ENCODE data around the gene PANK4.

The PANK4 gene

DNA sequence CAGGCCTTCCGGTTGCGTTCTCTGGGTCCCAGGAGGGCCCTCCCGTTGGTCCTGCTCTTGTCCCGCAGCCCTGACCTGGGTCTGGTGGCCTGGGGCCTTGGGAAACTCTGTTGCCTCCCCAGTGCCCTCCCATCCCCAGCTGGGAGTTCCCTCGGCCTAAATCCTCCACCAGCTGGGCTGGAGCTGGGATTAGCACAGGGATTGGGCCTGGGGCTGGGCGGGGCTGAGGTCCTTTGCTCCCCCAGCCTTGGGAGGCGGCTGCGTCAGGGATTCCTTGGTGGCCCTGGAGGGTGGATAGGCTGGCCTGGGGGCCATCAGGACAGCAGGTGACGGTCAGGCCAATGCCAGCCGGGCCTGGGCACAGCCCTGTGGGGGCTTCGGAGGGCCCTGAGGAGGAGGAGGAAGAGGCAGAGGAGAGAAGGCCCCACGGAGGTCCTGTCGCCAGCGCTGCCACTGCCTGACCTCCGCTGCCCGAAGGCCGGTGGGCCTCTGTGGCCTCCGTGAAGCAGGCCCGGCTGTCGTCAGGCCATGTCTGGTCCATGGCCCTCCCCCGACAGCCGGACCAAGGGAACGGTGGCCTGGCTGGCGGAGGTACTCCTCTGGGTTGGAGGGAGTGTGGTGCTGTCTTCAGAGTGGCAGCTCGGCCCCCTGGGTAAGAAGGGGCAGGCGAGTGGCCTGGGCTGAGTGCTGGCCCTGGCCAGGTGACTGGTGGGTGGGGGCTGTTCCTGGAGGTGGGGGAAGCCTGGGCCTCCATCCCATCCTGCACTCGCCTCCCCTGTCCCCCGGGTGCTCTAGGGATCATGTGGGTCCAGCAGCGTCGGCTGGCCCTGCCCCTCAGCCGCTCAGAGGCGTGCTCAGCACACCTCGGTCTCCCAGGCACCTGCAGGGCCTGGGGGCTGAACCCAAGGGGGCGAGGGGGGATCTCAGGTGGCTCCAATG lies 50.1 kb downstream of the PANK4 start, which contains the start of gene PLCH2:
Gene PLCH2 (plus strand): TSS at position 229 of the 939 bp plus-strand sequence. CDS start 300 bp downstream, at position 529.
- DNase-seq (ENCODE audit: low read depth in 2 of 2), result no peak

DNA sequence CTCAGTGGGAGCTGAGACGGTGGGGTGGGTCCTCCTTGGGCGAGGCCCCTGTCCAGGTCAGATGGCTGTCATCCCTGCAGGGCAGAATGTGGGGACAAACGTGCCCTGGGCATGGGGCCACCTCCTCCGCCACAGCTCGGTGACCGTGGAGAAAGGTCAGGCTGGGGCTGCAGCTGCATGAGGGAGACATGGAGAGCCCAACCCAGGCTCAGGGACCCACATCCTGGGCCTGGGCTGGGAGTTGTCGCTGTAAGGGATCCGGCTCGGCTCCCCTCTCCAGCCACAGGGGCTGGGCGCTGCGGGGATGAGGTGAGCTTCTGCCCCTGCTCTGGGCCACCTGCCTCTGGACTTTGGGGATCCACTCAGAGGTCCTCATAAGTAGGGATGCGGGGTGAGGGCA lies 50.8 kb downstream of the PANK4 start:
- no peak for DNase-seq (ENCODE audit: low read depth in 2 of 2)

DNA sequence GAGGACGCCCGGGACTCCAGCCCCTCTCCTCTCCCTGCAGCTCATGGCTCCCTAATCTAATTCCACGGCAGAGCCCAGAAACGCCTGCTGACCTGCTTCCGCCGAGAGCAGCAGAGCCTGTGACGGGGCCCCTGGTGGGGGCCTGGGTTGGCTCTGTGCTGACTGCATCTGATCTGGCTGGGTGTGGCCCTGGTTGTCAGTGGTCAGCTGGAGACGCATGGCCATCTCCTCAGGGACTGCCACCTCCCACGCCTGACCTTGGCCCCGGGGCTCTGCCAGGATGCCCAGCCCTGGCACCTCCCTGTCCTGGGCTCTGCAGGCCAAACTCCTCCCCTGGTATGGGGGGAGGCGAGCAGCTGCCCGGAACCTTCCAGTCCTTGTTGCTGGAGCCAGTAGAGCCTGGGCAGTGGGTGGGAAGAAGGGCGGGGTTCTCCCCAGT lies 51.4 kb downstream of the PANK4 start:
- DNase-seq (ENCODE audit: low read depth in 2 of 2), result no peak

DNA sequence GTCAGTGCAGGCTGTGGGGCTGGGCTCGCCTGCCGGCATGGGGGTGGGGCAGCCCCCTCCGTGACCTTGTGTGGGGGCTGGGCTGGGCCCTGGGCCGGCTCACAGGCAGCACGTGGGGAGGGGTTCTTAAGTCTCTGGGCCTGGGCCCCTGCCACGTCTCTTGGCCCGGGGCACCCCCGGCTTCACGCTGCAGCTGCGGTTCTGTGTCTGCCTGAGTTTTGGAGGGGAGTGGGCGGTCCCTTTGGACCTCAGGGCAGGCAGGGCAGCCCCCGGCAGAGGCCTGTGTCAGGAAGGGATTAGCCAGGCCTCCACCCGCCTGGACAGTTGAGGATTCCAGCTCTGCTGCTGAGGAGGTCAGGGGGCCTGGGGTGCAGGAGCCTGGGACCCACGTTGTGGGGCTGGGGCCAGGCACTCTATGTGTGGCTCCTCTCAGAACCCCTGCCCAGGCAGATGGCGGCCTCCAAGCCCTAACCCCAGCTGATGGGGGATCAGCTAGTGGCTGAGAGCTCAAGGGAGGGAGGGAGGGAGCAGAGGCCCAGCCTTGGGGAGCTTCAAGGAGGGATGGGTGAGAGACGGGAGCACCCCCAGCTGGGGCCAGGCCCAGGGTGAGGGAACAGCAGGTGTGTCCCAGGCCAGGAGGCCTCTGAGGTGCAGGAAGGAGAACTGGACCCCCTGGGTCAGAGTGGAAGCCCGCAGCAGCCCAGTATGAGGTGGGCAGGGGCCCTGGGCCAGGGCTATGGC lies 52.1 kb downstream of the PANK4 start:
- no peak for DNase-seq (ENCODE audit: low read depth in 2 of 2)

DNA sequence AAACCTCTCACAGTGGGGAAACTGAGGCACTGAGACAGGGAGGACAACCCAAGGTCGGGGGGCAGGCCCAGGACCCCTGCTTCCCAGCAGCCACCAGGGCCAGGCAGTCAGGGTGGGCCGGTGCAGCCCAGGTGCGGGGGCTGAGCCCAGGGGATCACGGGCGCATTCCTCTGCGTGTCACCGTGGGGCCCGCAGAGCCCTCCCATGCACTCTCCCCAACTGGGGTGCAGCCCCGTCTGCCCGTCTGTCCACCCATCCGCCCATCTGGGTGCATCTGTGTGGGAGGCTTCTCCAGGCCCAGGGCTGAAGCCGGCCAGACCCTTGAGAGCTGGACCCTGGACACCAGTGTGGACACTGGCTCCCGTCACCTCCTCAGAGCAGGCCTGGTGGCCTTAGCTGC lies 53.2 kb downstream of the PANK4 start:
- DNase-seq (ENCODE audit: low read depth in 2 of 2), result no peak

DNA sequence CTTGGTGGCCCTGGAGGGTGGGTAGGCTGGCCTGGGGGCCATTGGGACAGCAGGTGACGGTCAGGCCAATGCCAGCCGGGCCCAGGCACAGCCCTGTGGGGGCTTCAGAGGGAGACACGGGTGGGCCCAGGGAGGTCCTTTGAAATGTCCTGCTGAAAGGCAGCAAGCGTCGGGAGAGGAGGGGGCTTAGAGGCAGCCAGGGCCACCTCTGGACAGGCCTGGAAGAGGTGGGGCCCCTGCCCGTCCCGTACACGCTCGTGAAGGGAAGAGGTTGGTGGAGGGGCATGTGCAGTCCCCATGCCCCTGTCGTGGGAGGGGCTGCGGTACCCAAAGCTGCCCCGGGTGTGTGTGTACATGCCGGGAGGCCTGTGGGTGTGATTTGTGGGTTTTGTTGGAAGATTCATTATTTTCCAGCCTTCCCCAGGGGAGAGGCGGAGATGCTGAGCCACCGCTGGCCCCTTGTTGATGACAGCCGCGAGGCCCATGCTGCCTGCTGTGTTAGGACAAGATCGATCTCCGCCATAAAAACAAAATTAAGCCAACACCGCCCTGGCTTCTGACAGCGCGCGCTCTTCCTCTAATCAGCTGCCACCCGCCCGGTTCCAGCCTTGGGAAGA lies 53.7 kb downstream of the PANK4 start:
- DNase-seq (ENCODE audit: low read depth in 2 of 2), result no peak

DNA sequence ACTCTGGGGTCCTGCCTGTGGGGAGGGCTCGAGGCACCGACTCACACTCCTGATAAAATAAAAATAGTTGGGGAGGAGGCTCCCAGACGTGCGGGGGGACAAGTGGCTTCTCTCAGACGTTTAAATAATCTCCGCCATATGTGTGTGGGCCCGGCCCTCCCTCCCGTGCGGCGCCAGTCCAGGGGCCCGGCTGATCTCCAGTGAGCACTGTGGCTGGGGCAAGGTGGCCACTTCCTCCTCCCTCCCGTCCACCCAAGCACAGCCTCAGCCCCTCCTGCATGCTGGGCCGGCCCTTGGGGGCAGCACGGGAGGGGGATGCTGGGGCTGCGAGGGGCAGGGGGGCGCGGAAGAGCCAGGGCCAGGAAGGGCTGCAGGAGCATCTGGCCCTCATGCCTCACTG lies 54.3 kb downstream of the PANK4 start:
- DNase-seq (ENCODE audit: low read depth in 2 of 2), result no peak

DNA sequence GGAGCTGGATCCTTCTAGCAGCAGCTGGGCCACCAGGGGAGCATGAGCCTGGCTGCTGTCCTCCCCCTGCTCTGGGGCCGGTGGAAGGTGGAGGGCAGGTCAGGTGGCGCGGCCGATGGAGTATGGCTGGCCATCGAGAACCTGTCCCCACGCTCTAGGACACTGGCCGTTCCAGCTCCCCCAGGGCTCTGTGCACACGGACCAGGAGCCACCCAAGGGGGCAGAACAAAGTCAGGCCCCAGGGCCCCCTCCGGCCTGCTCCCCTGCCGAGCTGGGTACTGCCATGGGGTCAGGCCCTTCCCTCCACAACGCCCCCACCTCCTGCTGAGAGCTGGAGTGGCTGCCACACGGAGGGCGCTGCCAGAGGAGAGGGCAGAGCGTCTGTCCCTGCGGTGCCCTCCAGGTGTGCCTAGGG lies 54.8 kb downstream of the PANK4 start:
- DNase-seq (ENCODE audit: low read depth in 2 of 2), result no peak

DNA sequence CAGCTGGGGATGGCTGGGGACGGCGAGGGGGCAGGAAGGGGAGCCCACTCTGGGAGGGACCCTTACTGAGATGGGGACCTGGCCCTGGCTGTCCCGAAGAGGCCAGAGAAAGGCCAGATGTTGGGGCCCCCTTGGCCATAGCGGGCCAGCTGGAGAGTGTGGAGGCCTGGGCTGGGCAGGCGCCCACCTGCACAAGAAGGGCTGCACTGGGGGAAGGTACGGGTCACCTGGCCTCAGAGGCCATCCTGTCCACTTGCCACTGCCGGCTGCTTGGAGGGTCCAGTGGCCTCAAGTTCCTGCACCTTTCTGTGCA lies 55.3 kb downstream of the PANK4 start:
- DNase-seq (ENCODE audit: low read depth in 2 of 2), result no peak

DNA sequence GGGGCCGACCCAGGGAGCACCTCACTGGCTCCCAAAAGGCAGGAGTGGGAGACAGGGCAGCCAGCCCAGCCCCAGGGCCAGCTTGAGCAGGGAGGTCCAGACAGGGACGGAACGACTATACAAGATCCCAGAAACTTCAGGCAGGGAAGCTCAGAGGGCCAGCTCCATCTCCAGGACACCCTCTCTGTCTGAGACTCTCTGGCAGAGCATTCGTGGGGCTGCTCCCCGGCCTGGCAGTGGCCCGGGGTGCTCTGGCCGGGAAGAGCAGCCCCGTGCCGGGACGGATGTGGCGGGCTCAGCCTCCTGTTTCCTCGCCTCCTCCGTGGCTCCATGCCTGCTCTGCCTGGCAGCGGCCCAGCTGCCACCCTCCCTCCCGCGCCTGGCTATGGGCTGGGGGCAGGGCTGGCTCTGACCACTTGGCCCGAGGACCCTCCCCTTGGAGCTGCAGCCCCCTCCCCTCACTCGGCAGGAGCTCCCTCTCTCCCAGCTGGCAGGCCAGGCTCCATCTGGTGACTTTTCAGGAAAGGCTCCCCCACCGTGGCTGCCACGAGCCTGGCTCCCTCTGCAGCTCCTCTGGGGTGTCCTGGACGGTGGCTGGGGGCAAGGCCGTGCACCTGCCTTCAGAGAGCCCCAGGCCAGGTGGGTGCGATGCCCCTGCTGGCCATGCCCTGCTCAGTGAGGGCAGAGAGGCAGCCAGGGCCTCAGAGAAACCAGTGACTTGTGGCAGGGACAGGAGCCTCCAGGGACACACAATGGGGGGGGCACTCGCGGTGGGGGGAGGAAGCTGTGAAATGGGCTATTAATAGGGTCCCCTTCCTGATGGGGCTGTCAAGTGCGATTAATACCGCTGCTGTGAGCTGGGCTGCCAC lies 55.9 kb downstream of the PANK4 start:
- DNase-seq (ENCODE audit: low read depth in 2 of 2), result no peak

DNA sequence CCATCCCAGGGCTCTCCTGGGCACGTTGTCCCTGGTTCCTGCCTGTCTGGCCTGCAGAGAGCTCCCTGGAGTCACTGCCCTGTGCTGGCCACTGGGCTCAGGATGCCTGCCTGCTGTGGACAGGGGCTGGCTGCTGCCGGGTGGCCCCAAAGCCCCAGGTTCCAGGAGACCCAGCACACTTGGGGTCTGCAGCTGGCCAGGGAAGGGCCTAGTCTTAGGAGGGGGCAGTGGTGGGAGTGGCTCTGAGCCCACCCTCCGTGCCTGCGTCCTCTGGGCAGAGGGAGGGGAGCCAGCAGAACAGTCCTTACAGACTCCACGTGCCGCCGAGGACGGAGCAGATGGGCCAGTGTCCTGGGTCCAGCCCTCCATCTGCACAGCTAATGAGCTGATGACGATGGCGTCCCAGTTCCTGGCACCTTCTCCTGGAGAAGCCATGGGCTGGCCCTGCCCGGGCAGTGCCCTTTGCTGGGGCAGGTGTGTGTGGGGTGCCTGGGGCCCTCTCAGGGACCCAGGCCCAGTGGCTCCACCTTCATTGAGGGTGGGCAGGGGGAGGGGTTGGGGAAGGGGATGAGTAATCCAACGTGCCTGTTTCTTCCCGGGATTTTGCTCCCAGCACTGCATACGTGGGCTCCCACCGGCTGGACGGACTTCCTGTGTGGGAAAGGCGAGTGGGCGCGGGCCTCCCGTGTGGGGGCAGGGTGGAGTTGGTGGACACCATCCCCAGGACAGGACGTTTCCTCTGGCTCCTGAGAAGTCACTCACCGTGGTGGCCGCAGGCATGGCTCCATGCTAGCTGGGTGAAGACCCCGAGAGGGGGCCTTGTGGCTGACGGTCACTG lies 57.1 kb downstream of the PANK4 start:
- DNase-seq (ENCODE audit: low read depth in 2 of 2), result no peak

DNA sequence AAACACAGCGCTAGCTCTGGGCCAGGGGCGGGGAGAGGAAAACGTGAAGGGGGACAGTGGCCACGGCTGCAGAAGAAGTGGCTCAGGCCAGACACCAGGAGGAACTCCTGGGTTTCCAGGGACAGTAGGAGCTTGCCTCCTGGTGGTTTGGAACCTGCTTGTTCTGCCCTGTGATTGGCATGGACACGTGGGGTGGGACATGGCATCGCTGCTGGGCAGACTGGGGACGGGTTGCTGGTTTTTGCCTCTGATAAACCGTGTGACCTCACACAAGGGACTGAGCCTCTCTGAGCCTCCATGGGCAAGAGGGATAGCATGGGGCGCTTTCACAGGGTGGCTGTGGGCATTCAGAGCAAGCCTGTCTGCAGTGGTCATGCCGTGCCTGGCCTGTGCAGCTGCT lies 57.9 kb downstream of the PANK4 start:
- no peak for DNase-seq (ENCODE audit: low read depth in 2 of 2)

DNA sequence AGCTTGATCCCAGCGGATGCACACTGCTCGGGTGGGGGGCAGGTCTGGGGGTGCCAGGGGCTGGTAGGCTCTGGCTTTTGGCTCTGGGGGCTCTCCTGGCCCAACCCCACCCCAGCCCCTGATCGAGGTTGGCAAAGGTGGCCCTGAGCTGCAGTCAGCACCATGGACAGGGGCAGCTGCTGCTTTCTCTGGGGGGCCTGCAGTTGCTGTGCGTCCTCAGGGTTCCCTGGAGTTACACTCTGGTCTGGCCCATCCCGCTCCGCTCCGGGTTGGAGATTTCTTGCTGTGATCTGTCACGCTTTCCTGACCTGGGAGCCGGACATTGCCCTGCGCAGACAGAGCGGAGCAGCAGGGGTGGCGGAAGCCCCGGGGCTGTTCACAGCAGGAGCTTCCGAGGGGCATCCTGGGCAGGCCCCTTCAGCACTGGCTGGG lies 58.3 kb downstream of the PANK4 start:
- no peak for DNase-seq (ENCODE audit: low read depth in 2 of 2)

DNA sequence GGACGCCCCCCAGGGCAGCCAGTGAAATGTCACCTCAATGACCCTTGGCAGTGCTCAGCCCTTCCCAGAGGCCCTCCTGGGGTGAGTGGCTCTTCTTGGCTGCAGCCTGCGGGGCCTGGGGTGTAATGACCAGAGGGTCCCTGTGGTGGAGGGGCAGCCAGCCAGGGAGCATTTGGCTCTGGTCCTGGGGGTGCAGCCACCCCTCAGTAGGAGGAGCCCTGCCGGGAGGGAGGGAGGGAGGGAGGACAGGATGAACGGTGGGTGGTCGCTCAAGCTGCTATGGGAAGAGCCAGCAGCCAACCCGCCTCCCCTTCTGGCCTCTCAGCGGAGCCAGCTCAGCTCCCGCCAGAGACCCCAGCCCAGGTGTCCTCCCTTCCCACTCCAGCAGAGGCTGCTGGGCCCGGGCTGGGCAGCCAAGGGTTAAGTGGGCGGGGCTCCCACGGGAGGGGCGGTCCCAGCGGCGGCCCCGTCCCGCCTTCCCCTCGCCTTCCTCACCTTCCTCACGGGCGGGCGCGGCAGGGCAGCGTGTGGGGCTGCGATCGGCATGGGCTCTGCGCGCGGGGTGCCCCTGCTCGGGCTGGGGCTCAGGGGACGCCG lies 59.3 kb downstream of the PANK4 start:
- DNase-seq (ENCODE audit: low read depth in 2 of 2), result no peak

DNA sequence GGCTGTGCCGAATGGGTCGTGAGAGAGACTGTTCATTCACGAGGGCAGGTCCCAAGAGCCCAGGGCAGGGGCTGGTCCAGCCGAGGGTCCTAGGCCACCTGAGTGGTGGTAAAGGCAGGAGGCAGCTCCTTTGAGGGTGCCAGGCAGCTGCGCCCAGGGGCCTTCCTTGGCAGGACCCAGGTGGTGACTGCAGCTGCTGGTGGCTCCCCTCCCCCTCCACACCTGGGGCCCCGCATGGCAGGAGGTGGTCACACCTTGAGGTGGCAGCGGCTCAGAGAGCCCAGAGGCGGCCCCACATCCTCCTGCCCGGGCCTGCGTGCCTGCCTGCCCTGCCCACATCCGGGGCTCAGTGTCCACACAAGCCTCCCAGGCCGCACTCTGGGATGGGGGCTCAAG lies 60.1 kb downstream of the PANK4 start:
- DNase-seq (ENCODE audit: low read depth in 2 of 2), result no peak

DNA sequence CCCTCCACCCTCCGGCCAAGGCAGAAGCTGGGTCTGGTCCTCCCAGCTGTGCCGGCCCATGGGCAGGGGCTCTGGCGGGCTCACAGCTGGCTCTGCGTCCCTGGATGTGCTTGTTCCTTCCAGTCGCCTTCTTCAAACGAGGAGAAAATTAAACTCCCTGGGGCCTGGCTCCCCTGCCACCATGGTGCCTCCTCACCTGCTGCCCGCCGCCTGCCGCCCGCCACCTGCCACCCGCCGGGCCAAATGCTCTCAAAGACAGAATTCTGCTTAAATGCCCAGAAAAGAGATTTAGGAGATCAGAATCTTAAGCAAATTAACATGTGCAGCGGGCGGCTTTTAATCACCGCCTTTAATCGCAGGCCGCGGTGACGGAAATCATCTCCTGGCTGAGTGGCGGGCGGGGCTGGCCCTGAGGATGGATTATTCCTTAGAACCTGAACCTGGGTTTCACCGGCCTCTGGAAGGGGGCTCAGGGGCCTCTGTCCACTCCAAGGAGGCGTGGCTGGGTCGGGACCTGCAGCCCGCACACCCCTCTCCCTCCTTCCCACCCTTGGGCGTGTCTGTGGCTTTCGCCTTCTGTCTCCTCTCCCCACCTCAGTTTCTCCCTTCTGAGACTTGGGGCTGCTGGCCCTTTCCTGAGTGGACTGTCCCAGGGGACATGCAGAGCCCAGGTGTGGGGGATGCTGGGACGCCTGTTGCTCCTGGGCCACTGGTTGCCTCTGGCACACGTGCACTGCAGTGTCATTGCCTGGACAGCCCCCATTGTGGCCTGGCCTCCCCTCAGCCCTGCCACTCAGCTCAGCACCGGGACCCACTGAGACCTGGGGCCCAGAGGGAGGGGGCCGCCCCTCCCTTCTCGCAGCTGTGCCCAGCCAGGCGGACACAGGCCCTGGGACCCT lies 60.8 kb downstream of the PANK4 start:
- DNase-seq (ENCODE audit: low read depth in 2 of 2), result no peak

DNA sequence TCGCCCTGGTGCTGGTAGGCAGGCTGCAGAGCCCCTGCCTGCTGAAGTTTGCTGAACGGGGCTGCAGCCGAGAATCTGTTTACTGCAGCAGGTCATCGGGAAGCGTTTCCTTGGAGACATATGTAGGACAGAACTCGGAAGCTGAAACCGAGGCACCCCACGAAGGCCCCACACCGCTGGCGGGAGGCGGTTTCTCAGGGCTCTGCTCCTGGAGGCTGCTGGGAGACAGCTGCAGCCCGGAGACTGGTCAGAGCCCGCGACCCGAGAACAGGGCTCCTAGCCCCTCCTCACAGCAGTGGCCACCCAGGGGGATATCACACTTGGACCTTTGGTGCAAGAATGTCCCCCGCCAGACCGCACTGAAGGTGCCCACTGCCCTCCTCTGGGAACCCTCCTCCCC lies 63.0 kb downstream of the PANK4 start:
- no peak for DNase-seq (ENCODE audit: low read depth in 2 of 2)

DNA sequence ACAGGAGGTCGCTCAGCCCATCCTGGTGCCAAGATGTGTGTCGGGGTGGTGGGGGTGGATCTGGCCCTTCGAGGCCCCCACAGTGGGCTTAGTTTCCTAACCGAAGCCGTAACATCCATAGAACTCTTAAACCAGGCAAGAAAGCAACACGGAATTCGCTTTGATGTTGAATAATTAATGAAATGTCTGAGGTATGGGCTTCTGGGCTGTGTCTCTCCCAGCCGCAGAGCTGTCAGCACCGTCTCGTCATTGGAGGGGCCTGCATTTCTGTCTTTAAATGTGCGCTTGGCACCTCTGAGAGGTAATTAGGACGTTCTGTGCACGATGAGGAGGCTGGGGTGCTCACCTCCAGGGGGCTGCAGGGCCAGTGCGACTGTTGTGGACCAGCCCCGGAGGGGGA lies 63.6 kb downstream of the PANK4 start:
- DNase-seq (ENCODE audit: low read depth in 2 of 2), result no peak
